Prostate gland (tissue), 2 donors: ENCODE data around the gene CMTM5. TPM values are rescaled to one million over a fixed set of nuclear protein-coding genes. Genes with fewer than 3 reads are reported as not detected.

Source experiments
- DNase-seq: peaks from one replicate; pipeline ENCODE4 v3.0.0-alpha.2; 2019; ENCODE audit warnings: low spot score
- H3K27ac ChIP-seq, 2 donors: fragments of 200-600 bp; sonication (generic); 2 replicates each; pipeline ENCODE4 v1.5.1; 2017 to 2019
- H3K27me3 ChIP-seq: fragments of 200-600 bp; sonication (generic); replicated peaks from 2 replicates; pipeline ENCODE4 v1.5.1; 2019; ENCODE audit not compliant: insufficient read depth
- H3K36me3 ChIP-seq, 2 donors: fragments of 200-600 bp; sonication (generic); 1 replicate in 1 of 2; 2 replicates in 1 of 2; pipeline versions ENCODE4 v1.5.1 to v1.8.1; 2017 to 2019
- H3K4me1 ChIP-seq: fragments of 200-600 bp; sonication (generic); replicated peaks from 2 replicates; pipeline ENCODE4 v1.5.1; 2019
- H3K4me3 ChIP-seq, 2 donors: fragments of 200-600 bp; sonication (generic); 2 replicates each; pipeline ENCODE4 v1.5.1; 2017 to 2019
- H3K9me3 ChIP-seq: fragments of 200-600 bp; sonication (generic); 2 replicates; pipeline ENCODE4 v1.5.1; 2017
- CTCF ChIP-seq, 4 experiments: fragments of 200-600 bp in 2 of 4; fragments of 450-650 bp in 2 of 4; sonication (generic) in 2 of 4; IDR thresholded peaks; 1 replicate in 3 of 4; 2 replicates in 1 of 4; pipeline ENCODE4 v1.5.1; 2016 to 2019; ENCODE audit warnings: antibody characterized with exemption in 4 of 4, mild to moderate bottlenecking in 2 of 4, moderate library complexity in 2 of 4
- POLR2A ChIP-seq: fragments of 450-650 bp; IDR thresholded peaks from one replicate; pipeline ENCODE4 v1.6.1; 2016; ENCODE audit warnings: antibody characterized with exemption, mild to moderate bottlenecking
- POLR2AphosphoS5 ChIP-seq: sonication (generic); formaldehyde crosslinking; IDR thresholded peaks from one replicate; pipeline ENCODE4 v1.6.1; 2017; ENCODE audit warnings: antibody characterized with exemption
- WGBS: methylation state at CpG from one replicate; pipeline ENCODE4 v1.1.5; 2018; 5-methylcytosine and 5-hydroxymethylcytosine counted together
- intact Hi-C: fragments of 100-400 bp; cut with DNase I; formaldehyde crosslinking; loops from one replicate; pipeline ENCODE4 v1.14.2; 2022
- total RNA-seq, 2 donors: library from RNA; depleted of rRNA; stranded (reverse); fragments of >200 nt; gene quantifications; one replicate each; pipeline ENCODE4 v1.1.0, GENCODE V29; 2016

Gene CMTM5
- total RNA-seq, 2 donors from 2014 or later = 1.5 TPM; not detected in 1

GRCh38 chr14:23380976-23381375 lies 4.1 kb downstream of the CMTM5 start:
- DNase-seq = no peak
- Histone ChIP-seq H3K4me3 (no peak overlapping the region), H3K4me1 (no peaks in the 10 kb centered on the region), H3K27me3 (no peaks in the 10 kb centered on the region), H3K27ac (no peak overlapping the region), H3K9me3 (no peaks in the 10 kb centered on the region), H3K36me3 (no peaks in the 10 kb centered on the region)
- 80% methylated on average over 4 of the region's 4 CpGs for WGBS
- intact Hi-C loops = loop anchor here (1.0 to 5.0 kb wide), 2 partner anchors 53 to 119 kb away; no protein-coding TSS in a partner anchor
- TF ChIP-seq POLR2A = no peak
- TF ChIP-seq CTCF (IDR thresholded peaks at IDR 0.05) = no peak
- no peak for TF ChIP-seq POLR2AphosphoS5

- 63% methylated on average over 3 of the region's 3 CpGs for WGBS
- H3K36me3 ChIP-seq = no peaks in the 10 kb centered on the region
- intact Hi-C loops = loop anchor here (5.0 kb wide), 1 partner anchor 120 kb away; no protein-coding TSS in a partner anchor
- no peak overlapping the region for H3K27ac ChIP-seq
- DNase-seq = no peak
- no peaks in the 10 kb centered on the region for H3K9me3 ChIP-seq
- H3K27me3 ChIP-seq = no peaks in the 10 kb centered on the region
- no peak overlapping the region for H3K4me3 ChIP-seq
- TF ChIP-seq CTCF (IDR thresholded peaks at IDR 0.05) (no peak), POLR2AphosphoS5 (no peak), POLR2A (no peak)
- H3K4me1 ChIP-seq = no peaks in the 10 kb centered on the region
These were observed 5.0 kb downstream of the CMTM5 start for GRCh38 chr14:23381871-23382270.

- TF ChIP-seq CTCF (IDR thresholded peaks at IDR 0.05) (no peak), POLR2AphosphoS5 (no peak), POLR2A (no peak)
- H3K36me3 ChIP-seq = no peaks in the 10 kb centered on the region
- no peaks in the 10 kb centered on the region for H3K9me3 ChIP-seq
- H3K4me3 ChIP-seq = no peak overlapping the region
- H3K4me1 ChIP-seq = no peaks in the 10 kb centered on the region
- no peak overlapping the region for H3K27ac ChIP-seq
- H3K27me3 ChIP-seq = no peaks in the 10 kb centered on the region
- WGBS = 100% methylated on average over 6 of the region's 6 CpGs
- intact Hi-C loops = loop anchor here (5.0 kb wide), 1 partner anchor 120 kb away; no protein-coding TSS in a partner anchor
- no peak for DNase-seq
These were observed 5.4 kb downstream of the CMTM5 start for GRCh38 chr14:23382276-23382675.

- Histone ChIP-seq H3K27me3 (no peaks in the 10 kb centered on the region), H3K36me3 (no peaks in the 10 kb centered on the region), H3K4me1 (no peaks in the 10 kb centered on the region), H3K27ac (no peak overlapping the region), H3K9me3 (no peaks in the 10 kb centered on the region), H3K4me3 (no peak overlapping the region)
- no peak for DNase-seq
- TF ChIP-seq POLR2AphosphoS5 (no peak), POLR2A (no peak), CTCF (IDR thresholded peaks at IDR 0.05) (no peak)
- 82% methylated on average over 10 of the region's 10 CpGs for WGBS
- intact Hi-C loops = loop anchor here (5.0 kb wide), 1 partner anchor 121 kb away; no protein-coding TSS in a partner anchor
These were observed 6.0 kb downstream of the CMTM5 start for GRCh38 chr14:23382731-23383440.
